Measurements from ENCODE around the gene PRKN. TPM values are rescaled to one million over a fixed set of nuclear protein-coding genes. Genes with fewer than 3 reads are reported as not detected.

PRKN gene
- total RNA-seq, 1 experiment from 2014 or later = not detected

DNA sequence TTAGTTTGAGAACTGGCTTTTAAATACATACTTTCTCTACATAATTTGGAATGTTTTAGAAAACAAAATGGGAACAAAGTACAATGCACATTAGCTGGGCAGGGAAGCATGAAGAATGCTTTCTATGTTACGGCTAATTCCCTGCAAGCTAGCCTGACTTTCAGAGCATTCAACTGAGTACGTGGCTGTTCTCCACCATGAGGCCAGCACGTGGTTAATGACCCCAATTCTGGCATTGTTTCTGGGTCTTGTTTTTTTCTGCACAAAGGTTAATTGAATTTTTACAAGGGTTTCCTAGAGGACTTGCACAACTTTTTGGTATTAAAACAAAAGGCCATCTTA is 1245.1 kb downstream of the PRKN start:
- H3K4me1 ChIP-seq (replicated peaks; ENCODE audit: insufficient read depth) = no peaks in the 10 kb centered on the region
- no peaks in the 10 kb centered on the region for H3K9me3 ChIP-seq (ENCODE audit: insufficient read depth, low read depth)
- no peaks in the 10 kb centered on the region for H3K79me2 ChIP-seq (ENCODE audit: low read depth)
- no TSS peak for BruUV-seq (replicated peaks)
- no peak overlapping the region for H3K4me3 ChIP-seq
- H3K9me2 ChIP-seq (ENCODE audit: insufficient read depth) = no peaks in the 10 kb centered on the region
- no peak for DNase-seq
- H3K27ac ChIP-seq = no peak overlapping the region
- H3K27me3 ChIP-seq (ENCODE audit: insufficient read depth, low read depth) = peaks cover 34% of the 10 kb centered on the region
- H4K20me1 ChIP-seq (ENCODE audit: insufficient read depth) = no peaks in the 10 kb centered on the region
- no peaks in the 10 kb centered on the region for H3F3A ChIP-seq (ENCODE audit: insufficient read depth, low read depth)
- POLR2A ChIA-PET (ENCODE audit: unreplicated experiment) = no interaction called here
- CTCF ChIA-PET = no interaction called here
- H3K4me2 ChIP-seq = no peak overlapping the region
- no peak overlapping the region for H2AFZ ChIP-seq
- intact Hi-C loops (cut with micrococcal nuclease; ENCODE audit: unreplicated experiment) = no loop called here
- H3K36me3 ChIP-seq (ENCODE audit: low read depth) = no peaks in the 10 kb centered on the region
- no peak for TF ChIP-seq EZH2 (IDR thresholded peaks at IDR 0.05; ENCODE audit: low read depth)
- TF ChIP-seq, protein P1, sequence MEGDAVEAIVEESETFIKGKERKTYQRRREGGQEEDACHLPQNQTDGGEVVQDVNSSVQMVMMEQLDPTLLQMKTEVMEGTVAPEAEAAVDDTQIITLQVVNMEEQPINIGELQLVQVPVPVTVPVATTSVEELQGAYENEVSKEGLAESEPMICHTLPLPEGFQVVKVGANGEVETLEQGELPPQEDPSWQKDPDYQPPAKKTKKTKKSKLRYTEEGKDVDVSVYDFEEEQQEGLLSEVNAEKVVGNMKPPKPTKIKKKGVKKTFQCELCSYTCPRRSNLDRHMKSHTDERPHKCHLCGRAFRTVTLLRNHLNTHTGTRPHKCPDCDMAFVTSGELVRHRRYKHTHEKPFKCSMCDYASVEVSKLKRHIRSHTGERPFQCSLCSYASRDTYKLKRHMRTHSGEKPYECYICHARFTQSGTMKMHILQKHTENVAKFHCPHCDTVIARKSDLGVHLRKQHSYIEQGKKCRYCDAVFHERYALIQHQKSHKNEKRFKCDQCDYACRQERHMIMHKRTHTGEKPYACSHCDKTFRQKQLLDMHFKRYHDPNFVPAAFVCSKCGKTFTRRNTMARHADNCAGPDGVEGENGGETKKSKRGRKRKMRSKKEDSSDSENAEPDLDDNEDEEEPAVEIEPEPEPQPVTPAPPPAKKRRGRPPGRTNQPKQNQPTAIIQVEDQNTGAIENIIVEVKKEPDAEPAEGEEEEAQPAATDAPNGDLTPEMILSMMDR (conservative IDR thresholded peaks at IDR 0.05) = no peak

DNA sequence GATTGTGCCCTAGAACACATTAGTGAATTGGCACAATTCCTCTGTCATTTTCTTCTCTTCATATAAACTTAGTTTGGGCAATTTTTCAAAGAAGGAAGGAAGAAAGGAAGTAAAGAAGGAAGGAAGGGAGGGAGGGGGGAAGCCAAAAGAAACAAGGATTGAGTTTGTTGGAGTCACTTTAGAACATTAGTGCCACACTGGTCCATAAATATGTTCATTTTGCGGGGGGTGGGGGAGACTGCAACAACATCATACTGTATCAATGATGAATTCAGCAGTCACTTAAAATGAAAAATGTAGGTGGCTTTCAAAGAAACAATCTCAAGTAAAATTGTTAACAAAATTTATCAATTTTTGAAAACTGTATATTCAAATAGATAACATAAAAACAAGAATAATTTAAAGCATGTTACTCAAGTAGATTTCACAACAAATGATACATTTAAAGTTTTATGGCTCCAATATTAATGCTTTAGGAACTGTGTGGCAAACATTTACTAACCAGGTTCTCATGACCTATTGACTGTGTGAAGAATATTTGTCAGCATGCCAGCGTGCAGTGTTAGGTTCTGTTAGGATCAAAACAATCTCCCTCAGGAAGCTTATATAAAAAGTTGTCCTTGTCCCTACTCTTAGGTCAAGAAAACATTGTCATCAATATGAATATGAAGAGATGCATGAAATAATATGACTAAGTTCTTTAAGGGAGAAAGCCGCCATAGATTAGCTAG is 1245.6 kb downstream of the PRKN start:
- peaks cover 34% of the 10 kb centered on the region for H3K27me3 ChIP-seq (ENCODE audit: insufficient read depth, low read depth)
- ChIA-PET POLR2A (ENCODE audit: unreplicated experiment) (no interaction called here), CTCF (no interaction called here)
- no peaks in the 10 kb centered on the region for H3K9me2 ChIP-seq (ENCODE audit: insufficient read depth)
- TF ChIP-seq, protein P1 (conservative IDR thresholded peaks at IDR 0.05) = no peak
- no peak for TF ChIP-seq EZH2 (IDR thresholded peaks at IDR 0.05; ENCODE audit: low read depth)
- no peak for DNase-seq
- no peaks in the 10 kb centered on the region for H3K4me1 ChIP-seq (replicated peaks; ENCODE audit: insufficient read depth)
- H3K4me3 ChIP-seq = no peak overlapping the region
- intact Hi-C loops (cut with micrococcal nuclease; ENCODE audit: unreplicated experiment) = no loop called here
- H3F3A ChIP-seq (ENCODE audit: insufficient read depth, low read depth) = no peaks in the 10 kb centered on the region
- no peaks in the 10 kb centered on the region for H4K20me1 ChIP-seq (ENCODE audit: insufficient read depth)
- no peak overlapping the region for H2AFZ ChIP-seq
- H3K4me2 ChIP-seq = no peak overlapping the region
- H3K79me2 ChIP-seq (ENCODE audit: low read depth) = no peaks in the 10 kb centered on the region
- no TSS peak for BruUV-seq (replicated peaks)
- H3K9me3 ChIP-seq (ENCODE audit: insufficient read depth, low read depth) = no peaks in the 10 kb centered on the region
- H3K36me3 ChIP-seq (ENCODE audit: low read depth) = no peaks in the 10 kb centered on the region
- no peak overlapping the region for H3K27ac ChIP-seq

DNA sequence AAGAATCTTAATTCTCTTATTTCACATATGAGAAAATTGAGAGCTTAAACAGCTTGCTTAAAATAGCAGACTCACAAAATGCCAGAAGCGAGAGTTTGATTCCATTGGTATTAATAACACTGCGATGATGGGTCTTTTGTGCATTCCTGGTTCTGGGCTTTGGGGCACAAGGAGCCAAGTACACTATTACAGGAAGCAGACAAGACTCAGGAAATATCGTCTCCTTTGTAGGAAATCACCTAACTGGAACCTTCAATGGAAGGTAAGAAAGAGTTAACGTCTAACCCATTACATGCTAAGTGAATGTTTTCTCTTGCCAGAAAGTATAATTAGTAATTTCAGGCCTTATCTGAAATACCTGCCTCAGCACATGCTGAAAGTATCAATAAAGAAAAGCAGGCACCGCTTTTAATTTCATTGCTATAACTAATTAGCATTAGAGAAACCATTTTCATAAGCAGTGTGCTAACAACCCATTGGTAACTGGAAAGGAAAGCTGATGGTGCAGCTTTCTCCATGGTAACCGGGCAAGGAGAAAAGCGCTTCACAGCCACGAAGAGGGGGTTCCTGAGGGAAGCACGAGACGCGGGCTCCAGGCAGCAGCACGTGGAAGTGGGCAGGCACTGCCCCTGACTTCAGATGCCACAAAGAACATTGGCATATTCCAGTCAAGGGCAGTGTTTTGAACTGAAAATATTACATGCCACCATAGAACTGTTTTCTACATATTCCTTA is 1247.0 kb downstream of the PRKN start:
- Histone ChIP-seq H3K36me3 (ENCODE audit: low read depth) (no peaks in the 10 kb centered on the region), H3F3A (ENCODE audit: insufficient read depth, low read depth) (no peaks in the 10 kb centered on the region), H3K4me2 (no peak overlapping the region), H3K4me1 (replicated peaks; ENCODE audit: insufficient read depth) (no peaks in the 10 kb centered on the region), H3K79me2 (ENCODE audit: low read depth) (no peaks in the 10 kb centered on the region), H3K27me3 (ENCODE audit: insufficient read depth, low read depth) (peaks cover 46% of the 10 kb centered on the region), H3K27ac (no peak overlapping the region), H4K20me1 (ENCODE audit: insufficient read depth) (no peaks in the 10 kb centered on the region), H2AFZ (no peak overlapping the region), H3K4me3 (no peak overlapping the region), H3K9me2 (ENCODE audit: insufficient read depth) (no peaks in the 10 kb centered on the region), H3K9me3 (ENCODE audit: insufficient read depth, low read depth) (no peaks in the 10 kb centered on the region)
- CTCF ChIA-PET = no interaction called here
- DNase-seq = no peak
- BruUV-seq (replicated peaks) = no TSS peak
- no peak for TF ChIP-seq EZH2 (IDR thresholded peaks at IDR 0.05; ENCODE audit: low read depth)
- TF ChIP-seq, protein P1 (conservative IDR thresholded peaks at IDR 0.05) = no peak
- intact Hi-C loops (cut with micrococcal nuclease; ENCODE audit: unreplicated experiment) = no loop called here
- POLR2A ChIA-PET (ENCODE audit: unreplicated experiment) = no interaction called here
